HG03139 (cell line): Measurements from ENCODE around the gene MREG.

ENCODE experiments used
- ATAC-seq: cut with Tn5 transposase; IDR thresholded peaks from one replicate; pipeline ENCODE4 v1.9.1; 2021; ENCODE audit not compliant: unreplicated experiment

MREG gene, protein sequence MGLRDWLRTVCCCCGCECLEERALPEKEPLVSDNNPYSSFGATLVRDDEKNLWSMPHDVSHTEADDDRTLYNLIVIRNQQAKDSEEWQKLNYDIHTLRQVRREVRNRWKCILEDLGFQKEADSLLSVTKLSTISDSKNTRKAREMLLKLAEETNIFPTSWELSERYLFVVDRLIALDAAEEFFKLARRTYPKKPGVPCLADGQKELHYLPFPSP

DNA sequence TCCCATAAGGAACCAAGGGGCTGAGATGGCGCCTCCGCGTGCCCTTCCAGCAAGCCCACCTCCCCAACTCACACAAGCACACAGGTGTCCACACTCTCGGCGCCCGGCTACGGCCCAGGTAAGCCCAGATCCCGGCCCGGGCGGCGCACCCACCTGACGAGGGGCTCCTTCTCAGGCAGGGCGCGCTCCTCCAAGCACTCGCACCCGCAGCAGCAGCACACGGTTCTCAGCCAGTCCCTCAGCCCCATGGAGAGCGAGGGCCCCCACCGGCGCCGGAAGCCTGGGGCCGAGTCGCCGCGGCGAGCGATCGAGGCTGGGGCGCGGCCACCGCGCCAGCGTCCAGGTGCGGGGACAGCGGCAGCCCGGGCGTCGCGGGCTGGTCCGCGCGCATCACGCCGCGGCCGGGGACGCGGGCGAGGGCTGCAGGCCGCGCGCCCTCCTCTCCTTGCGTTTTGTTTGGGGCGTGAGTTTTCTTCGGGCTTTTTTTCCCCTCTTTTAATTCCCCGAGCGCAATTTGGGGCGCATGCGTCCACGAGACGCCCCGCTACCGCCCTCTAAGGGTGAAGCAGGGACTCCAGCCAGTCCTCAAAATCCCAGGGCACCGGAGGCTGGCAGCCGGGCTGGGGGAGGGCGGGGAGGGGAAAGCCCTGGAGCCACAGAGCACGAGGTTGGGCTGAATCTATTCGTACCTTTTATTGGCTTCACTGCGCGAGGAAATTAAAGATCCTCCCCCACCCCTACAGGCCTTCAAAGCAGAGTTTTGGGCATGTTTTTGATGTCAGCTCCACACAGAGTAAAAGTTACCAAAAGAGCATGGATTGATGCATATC lies at the start of gene MREG:
TSS of gene MREG (minus strand) at position 472 of the 830 bp plus-strand sequence. CDS start at position 248, 224 bp downstream.
- peak; percentile 38 for ATAC-seq

DNA sequence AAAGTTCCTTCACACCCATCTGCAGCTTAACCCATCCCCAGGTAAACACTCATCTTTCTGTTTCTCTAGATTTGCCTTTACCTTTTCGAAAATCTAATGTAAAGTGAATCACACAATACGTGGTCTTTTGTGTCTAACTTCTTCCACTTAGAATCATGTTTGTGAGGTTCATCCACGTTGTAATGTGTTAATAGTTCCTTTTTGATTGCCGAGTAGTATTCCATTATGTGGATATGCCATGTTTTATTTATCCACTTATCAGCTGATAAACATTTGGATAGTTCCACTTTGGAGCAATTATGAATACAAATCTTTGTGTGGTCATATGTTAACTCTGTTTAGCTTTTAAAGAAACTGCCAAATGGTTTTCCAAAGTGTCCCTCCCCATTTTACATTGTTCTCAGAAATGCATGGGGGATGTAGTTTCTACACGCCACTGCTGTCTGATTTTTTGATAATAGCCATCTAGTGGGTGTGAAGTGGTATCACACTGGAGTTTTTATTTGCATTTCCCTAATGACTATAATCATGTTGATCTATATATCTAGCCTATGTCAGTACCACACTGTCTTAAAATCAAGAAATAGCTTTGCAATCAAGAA lies 46.0 kb upstream of the MREG start:
- no peak for ATAC-seq

GRCh38 chr2:216057688-216058193 lies 44.4 kb upstream of the MREG start:
- ATAC-seq: peak; percentile 82

GRCh38 chr2:216056739-216057138 lies 43.4 kb upstream of the MREG start:
- ATAC-seq: peak; percentile 32

- ATAC-seq: no peak
Observed at GRCh38 chr2:216055680-216056079, 42.3 kb upstream of the MREG start.

DNA sequence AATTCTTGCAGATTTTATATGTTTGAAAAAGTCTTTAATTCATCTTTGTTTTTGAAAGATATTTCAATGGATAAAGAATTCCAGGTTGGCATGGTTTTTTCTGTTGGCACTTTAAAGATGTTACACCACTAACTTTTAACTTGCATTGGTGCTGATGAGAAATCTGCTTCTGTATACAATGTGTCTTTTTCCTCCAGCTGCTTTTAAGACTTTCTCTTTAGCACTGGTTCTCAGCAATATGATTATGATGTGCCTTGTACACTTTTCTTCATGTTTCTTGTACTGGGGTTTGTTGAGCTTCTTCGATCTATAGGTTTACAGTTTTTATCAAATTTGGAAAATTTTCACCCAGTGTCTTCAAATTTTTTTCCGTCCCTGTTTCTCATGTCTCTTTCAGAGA lies 39.1 kb upstream of the MREG start:
- ATAC-seq: no peak

- no peak for ATAC-seq
Observed at GRCh38 chr2:216051350-216051749, 38.0 kb upstream of the MREG start.

DNA sequence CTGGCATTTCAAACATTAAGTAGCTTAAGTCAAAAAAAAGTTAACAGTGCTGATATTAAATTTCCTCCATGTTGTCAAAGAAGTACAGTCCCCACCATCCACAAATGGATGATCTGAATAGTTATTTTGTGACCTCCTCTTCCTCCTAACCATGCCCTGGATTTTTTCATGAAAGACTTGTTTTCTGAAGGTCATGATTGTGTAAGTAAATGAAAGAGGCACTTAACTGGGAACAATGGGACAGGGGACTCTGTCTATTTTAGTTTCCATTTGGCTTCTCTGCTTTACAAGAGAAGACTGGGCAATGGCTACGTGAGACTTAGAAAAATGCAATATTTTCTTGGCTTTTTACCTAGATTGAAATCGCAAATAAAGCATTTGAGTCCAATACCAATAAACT lies 36.1 kb upstream of the MREG start:
- no peak for ATAC-seq

GRCh38 chr2:216047397-216047796 lies 34.0 kb upstream of the MREG start:
- no peak for ATAC-seq

GRCh38 chr2:216044883-216045486 lies 31.6 kb upstream of the MREG start:
- peak; percentile 79 for ATAC-seq

- ATAC-seq: no peak
Observed at GRCh38 chr2:216043949-216044348, 30.6 kb upstream of the MREG start.

- ATAC-seq: no peak
Observed at GRCh38 chr2:216041438-216041837, 28.1 kb upstream of the MREG start.

GRCh38 chr2:216039918-216040317 lies 26.6 kb upstream of the MREG start:
- ATAC-seq: no peak

DNA sequence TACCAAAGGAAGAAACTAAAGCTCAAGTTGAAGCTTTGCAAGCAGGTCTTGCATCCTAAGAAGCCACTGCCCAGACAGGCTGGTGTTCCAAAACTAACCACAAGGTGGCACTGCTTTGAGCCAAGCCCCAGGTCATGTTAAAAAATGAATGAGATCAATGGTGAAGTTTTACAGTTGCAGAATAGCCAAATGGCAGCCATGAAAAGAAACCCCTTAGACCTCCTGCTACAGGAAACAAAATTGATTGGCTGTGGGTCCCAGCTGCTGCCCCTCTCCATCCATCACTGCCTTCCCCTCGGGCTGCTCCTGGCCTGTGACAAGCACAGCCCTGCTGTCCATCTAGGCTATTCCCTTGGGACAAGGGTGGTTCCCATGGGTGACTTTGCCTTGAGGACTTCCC lies 20.7 kb upstream of the MREG start:
- ATAC-seq: peak; percentile 37

DNA sequence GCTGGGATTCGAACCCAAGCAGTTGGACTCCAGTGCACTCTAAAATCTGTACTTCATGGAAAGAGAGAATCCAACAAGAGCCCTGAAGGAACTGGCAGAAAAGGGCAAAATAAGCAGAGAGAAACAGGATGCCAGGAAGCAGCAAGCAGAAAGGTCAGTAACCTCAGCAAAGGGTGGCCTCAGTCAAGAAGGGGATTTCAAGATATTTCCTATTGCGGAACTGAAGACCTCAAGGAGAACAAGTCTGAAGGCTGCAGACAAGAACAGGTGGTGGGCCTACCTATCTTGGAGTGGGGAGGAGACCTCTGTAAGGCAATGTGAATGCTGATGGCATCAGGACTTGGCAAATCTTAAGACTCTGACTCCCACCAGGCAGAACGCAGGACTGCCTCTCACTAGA lies 20.1 kb upstream of the MREG start:
- no peak for ATAC-seq

- ATAC-seq: peak; percentile 76
Observed at GRCh38 chr2:216031960-216032689, 18.8 kb upstream of the MREG start.

- no peak for ATAC-seq
Observed at GRCh38 chr2:216030216-216030615, 16.9 kb upstream of the MREG start.

- no peak for ATAC-seq
Observed at GRCh38 chr2:216029416-216030129, 16.2 kb upstream of the MREG start.

DNA sequence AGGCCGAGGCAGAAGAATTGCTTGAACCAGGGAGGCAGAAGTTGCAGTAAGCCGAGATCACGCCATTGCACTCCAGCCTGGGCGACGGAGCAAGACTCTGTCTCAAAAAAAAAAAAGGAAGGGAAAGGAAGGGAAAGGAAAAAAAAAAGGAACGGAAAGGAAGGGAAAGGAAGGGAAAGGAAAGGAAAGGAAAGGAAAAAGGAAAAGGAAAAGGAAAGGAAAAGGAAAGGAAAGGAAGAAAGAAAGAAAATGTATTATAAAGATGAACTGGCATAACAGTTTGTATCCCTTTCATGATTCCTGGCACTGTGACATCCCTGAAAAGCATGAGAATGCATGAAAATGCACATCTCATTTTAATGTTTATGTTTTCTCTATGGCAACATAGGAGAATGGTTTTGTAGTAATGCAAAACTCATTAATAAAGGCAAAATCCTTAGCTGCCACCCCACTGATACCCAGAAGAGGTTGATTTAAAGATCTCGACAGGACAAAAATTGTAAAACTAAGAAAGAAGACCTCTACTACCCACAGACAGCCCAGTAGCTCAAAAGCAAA lies 11.5 kb upstream of the MREG start:
- ATAC-seq: no peak
